Amniotic stem cell (primary cell): ENCODE results near the gene DRP2.
"Not testable (repeated sequence)": the region's sequence is repeated elsewhere in the genome, so short reads cannot be mapped to it uniquely, and the experiment has no call there.

ENCODE experiments used
- DNase-seq: peaks from one replicate; lab custom pipeline; 2025; lab: John Stamatoyannopoulos, UW

Gene DRP2, protein sequence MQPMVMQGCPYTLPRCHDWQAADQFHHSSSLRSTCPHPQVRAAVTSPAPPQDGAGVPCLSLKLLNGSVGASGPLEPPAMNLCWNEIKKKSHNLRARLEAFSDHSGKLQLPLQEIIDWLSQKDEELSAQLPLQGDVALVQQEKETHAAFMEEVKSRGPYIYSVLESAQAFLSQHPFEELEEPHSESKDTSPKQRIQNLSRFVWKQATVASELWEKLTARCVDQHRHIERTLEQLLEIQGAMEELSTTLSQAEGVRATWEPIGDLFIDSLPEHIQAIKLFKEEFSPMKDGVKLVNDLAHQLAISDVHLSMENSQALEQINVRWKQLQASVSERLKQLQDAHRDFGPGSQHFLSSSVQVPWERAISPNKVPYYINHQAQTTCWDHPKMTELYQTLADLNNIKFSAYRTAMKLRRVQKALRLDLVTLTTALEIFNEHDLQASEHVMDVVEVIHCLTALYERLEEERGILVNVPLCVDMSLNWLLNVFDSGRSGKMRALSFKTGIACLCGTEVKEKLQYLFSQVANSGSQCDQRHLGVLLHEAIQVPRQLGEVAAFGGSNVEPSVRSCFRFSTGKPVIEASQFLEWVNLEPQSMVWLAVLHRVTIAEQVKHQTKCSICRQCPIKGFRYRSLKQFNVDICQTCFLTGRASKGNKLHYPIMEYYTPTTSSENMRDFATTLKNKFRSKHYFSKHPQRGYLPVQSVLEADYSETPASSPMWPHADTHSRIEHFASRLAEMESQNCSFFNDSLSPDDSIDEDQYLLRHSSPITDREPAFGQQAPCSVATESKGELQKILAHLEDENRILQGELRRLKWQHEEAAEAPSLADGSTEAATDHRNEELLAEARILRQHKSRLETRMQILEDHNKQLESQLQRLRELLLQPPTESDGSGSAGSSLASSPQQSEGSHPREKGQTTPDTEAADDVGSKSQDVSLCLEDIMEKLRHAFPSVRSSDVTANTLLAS

DNA sequence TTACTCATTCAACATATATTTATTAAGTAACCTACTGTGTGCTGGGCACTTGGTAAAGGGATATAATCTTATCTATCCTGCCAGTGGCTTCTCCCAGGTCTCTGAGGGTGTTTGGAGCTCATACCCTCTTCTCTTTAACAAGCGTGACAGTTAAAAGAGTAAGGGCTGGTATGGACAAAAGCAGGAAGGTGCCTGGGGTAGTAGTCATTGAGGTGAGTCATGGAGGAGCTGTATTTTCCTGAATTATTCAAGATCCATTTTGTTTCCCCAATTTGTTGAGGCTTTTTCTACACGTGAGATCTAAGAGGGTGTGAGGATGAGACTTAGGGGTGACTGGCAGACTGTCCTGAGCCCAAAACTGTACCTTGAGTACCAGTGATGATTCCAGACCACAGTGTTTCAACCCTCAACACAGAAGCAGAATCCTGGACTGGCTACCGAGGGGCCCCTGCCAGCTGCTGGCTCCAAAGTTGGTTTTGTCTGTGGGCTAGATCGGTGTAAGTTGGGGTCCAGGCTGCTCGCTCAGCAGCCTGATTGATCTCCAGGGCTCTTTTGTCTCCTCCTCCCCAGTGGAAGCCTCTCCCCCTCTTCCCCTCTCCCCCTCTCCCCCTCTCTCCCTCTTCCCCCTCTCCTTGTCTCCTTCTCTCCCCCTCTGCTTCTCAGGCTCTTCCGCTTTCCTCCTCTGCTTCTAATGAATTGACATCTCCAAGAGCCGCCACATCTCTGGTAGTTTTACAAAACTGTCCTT is at the start of gene DRP2:
TSS of gene DRP2 (plus strand) at position 671 of the 748 bp plus-strand sequence. CDS start 11,862 bp downstream, outside the sequence.
- no peak for DNase-seq

DNA sequence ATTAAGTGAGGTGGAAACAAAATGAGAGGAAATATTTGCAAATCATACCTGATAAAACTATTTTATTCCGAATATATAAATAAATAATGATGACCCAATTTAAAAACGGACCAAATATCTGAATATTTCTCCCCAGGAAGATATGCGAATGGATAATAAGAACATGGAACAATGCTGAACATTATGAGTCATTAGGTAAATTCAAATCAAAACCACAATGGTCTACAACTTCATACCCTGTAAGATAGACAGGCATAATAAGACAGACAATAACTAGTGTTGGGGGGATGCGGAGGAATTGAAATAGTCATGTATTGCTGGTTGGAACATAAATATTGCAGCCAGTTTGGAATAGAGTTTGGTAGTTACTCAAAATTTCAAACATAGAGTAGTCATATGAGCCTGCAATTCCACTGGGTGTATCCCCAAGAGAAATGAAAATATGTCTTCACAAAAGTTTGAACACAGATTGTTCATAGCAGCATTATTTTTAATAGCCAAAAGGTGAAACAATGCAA is 47.6 kb upstream of the DRP2 start:
- no peak for DNase-seq

GRCh38 chrX:101176439-101176838 is 43.1 kb upstream of the DRP2 start:
- no peak for DNase-seq

GRCh38 chrX:101184876-101185275 is 34.7 kb upstream of the DRP2 start:
- DNase-seq: not testable (repeated sequence)

GRCh38 chrX:101187961-101188360 is 31.6 kb upstream of the DRP2 start:
- not testable (repeated sequence) for DNase-seq

GRCh38 chrX:101190736-101191135 is 28.9 kb upstream of the DRP2 start:
- no peak for DNase-seq

DNA sequence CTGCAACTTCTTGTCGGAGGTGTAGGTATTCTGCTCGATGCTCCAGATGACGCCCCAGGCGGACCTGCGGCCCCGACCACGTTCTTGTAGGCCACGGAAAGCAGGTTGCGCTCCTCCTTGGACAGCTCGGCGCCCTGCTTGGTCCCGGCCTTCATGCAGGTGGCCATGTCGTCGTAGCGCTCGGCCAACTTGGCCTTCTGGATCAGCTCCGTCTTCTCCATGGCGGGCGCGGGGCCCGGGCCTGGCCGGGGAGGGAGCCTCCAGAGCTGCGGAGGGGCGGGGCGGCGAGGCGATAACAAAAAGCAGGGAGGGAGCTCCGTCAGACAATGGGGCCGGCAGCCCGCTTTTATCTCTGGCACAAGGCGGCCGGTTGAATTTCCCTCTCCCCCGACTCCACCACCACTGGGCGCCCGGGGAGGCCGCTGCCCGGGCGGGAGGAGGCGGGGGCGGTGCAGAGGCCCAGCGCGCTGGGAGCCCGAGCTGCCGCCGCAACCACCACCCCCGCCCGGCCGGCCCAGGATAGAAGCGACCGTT is 28.3 kb upstream of the DRP2 start:
- DNase-seq: no peak

- DNase-seq: no peak
Measured at GRCh38 chrX:101195442-101196173, 24.0 kb upstream of the DRP2 start.

GRCh38 chrX:101203761-101204351 is 15.7 kb upstream of the DRP2 start:
- no peak for DNase-seq

- DNase-seq: peak; percentile 6
Measured at GRCh38 chrX:101206471-101206870, 13.1 kb upstream of the DRP2 start.

DNA sequence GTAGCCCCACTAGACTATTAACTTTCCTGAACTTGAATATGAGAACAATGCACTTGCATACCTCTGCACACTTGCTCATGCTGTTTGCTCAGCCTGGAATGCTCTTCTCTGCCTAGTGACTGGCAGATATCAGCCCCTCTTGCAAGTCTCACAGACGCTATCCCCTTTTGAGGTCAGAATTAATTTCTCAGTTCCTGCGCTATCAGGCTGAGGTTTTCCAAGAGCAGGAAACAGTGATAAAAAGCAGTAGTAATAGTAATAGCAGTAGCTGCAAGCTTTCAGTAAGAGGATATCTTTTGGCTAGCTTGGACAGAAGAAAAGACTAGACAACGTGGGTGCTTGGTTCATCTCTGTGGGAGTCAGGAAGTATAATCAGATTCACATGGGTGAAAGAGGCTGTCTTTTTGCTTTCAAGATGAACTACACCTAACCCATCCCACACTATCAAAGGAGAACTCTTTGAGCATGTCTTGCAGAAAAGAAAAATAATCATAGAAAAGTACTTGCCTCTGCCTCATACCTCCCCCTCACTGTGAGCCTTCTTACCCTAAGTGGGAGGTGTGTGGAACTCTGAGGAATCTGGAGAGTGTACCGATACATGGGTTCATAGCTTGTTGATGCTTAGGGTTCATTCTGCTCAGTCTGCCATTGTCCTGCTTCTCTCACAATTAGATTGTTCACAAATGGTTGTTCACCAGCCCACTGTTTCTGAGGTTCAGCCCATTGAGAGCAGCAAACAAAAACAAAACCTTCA is 11.3 kb upstream of the DRP2 start:
- no peak for DNase-seq

DNA sequence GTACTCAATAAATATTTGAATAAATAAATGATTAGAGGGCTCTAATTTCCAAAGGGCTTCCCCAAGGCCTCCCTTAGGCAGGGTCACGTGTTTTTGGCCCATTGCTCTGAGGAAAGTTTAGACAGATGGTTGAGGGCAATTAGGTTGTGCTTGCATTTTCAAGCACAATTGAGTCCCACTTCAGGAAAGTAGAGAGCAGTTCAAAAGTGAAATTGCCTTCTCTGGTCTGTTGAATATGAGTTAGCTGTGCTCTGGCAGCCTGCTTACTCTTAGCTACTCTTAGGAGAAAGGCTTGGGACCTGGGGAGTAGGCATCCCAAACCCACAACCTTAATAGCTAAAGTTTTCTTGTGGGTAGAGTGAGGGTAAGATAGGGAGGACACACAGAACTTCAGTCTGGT is 9.0 kb upstream of the DRP2 start:
- no peak for DNase-seq

DNA sequence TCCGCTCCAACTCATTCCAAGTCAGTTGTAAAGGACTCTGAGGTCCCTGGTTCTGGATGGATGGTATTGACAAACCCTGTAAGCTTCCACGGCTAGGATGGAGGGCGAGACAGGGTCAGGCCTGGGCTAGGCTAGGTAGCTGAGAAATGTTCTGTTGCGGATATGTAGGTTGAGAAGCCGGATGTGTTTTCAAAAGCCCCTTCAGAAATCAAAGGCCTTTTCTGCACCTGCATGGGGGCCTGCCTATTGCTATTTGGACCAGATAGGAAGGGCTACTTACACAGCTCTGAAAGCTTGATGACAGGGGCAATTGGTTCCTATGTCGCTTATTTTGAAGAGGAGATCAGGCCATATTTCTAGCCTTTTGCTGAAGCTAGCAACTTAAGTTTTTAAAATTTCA is 1.9 kb upstream of the DRP2 start:
- DNase-seq: no peak

- peak; percentile 5 for DNase-seq
Measured at GRCh38 chrX:101219864-101220346, 319 bp downstream of the DRP2 start.

DNA sequence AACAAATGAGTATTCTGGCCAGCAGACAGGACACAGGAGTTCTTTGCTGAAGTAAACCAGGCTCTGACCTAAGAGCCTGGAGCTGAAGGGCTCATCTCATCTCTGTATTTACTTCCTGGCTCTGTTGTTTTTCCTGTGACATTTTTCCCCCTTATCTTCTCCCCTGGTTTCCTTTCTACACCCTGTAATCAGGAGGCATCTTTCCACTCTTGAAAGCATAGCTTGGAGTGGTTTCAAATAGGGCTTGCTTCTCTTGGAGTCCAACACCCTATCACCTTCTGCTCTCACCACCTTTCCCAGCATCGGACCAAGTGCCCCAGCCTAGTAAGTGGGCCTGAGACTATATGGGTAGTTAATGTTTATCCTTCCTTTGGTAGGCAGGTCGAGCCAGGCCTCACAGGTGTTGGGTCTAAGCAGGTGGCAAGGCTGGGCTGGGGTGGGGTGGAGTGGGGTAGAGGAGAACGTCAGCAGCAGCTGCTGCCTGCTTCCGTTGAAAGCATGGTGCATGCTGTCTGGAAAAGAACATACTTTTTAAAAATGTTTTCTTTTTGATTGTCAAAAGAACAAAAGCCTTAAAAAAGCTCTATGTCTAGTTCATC is 1.2 kb downstream of the DRP2 start:
- no peak for DNase-seq

GRCh38 chrX:101223226-101223625 is 3.6 kb downstream of the DRP2 start:
- DNase-seq: no peak

- DNase-seq: no peak
Measured at GRCh38 chrX:101229170-101229569, 9.6 kb downstream of the DRP2 start.

DNA sequence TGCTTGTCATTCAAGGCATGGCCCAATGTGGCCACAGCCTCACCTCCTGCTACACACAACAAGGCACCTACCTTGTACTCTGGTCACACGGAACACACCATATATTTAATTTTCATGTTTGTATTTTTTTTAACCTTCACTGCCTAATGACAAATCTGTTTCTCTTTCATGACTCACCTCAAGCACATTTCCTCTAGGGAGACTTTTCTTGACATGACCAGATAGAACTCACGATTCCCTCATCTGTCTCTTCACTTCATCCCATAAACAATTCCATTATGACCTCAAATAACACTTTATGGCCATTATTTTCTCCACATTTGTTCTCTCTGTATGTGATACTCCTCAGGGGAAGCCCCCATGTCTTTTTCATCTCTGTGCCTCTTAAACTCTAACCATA is 11.1 kb downstream of the DRP2 start:
- no peak for DNase-seq

GRCh38 chrX:101231080-101231479 is 11.5 kb downstream of the DRP2 start:
- no peak for DNase-seq
